Ishikawa (cell line): Measurements from ENCODE around the gene DENND1C.

ENCODE experiments used
- CEBPB ChIP-seq: IDR thresholded peaks from 2 replicates; pipeline ENCODE4 v1.6.1; 2012
- EGR1 ChIP-seq: IDR thresholded peaks from 2 replicates; pipeline ENCODE4 v1.6.1; 2012
- EP300 ChIP-seq: IDR thresholded peaks from 2 replicates; pipeline ENCODE4 v1.6.1; 2012; ENCODE audit warnings: borderline replicate concordance
- TAF1 ChIP-seq: IDR thresholded peaks from 2 replicates; pipeline ENCODE4 v1.6.1; 2012; ENCODE audit warnings: low read depth, mild to moderate bottlenecking
- TEAD4 ChIP-seq: IDR thresholded peaks from 2 replicates; pipeline ENCODE4 v1.6.1; 2012
- TF ChIP-seq, protein P1 (sequence below): IDR thresholded peaks from 2 replicates; pipeline ENCODE4 v1.6.1; 2012

DNA sequence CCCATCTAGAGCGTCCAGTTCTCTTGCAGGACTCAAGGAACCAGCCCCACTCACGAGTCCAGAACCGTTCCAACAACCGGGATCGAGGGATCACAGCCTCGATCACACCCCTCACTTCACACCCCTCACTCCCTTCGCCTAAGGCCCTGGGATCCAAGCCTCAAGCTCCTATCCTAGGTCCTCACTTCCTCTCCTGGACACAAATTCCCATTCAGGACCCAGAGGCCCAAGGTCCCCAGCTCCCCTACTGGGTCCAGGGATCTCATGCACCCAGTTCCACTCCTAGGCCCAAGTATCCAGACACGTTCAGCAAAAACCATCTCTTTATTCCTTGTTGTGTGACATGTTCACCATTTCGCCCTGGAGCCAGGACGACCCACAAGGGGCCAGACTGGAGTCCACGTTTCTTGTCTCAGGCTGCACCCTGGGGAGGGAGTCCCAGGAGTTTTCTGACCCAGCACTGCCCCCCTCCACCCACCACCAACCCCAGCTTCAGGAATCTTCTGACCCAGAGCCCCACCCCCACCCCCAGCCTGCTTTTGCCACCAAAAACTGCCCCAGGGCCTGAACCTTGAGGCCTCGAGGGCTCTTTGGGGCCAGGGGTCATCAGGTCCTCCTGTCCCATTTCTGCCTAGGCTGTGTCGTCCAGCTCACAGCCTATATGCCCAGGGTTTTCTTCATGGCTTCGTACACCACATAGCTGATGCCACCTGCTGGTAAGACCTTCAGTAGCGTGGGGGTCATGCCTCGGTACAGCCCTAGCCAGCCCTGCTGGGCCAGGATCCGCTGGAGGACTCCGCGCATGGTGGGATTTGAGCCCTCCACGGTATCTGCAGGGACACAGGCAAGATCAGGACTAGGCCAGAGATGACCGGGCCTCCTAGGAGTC, 55.6 kb downstream of the DENND1C start:
- TF ChIP-seq CEBPB: no peak
- TF ChIP-seq EGR1: no peak
- TF ChIP-seq EP300: no peak
- TF ChIP-seq, protein P1, sequence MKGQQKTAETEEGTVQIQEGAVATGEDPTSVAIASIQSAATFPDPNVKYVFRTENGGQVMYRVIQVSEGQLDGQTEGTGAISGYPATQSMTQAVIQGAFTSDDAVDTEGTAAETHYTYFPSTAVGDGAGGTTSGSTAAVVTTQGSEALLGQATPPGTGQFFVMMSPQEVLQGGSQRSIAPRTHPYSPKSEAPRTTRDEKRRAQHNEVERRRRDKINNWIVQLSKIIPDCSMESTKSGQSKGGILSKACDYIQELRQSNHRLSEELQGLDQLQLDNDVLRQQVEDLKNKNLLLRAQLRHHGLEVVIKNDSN: no peak
- no peak for TF ChIP-seq TAF1
- TF ChIP-seq TEAD4: no peak
